Gastrocnemius medialis (tissue), 4 donors: ENCODE measurements around the gene IRF2BPL. TPM values are rescaled to one million over a fixed set of nuclear protein-coding genes. Genes with fewer than 3 reads are reported as not detected.

Source experiments
- ATAC-seq, 2 donors: fragments of 150-250 bp; one replicate each; pipeline ENCODE4 v1.9.1; 2016
- DNase-seq, 2 donors: peaks; one replicate each; pipeline ENCODE4 v3.0.0-alpha.2; 2019
- H3K27ac ChIP-seq, 4 donors: fragments of 200-600 bp; sonication (generic); 1 replicate in 1 of 4; 2 replicates in 3 of 4; pipeline ENCODE4 v1.5.1; 2016 to 2018; ENCODE audit warnings: mild to moderate bottlenecking in 2 of 4, moderate library complexity in 1 of 4
- H3K27me3 ChIP-seq, 3 donors: fragments of 200-600 bp; sonication (generic) in 2 of 3; 1 replicate in 1 of 3; 2 replicates in 2 of 3; pipeline versions ENCODE4 v1.5.1 to v1.6.0; 2016 to 2019; ENCODE audit warnings: mild to moderate bottlenecking in 1 of 3, moderate library complexity in 1 of 3
- H3K36me3 ChIP-seq, 2 donors: fragments of 200-600 bp; sonication (generic) in 1 of 2; one replicate each; pipeline ENCODE4 v1.5.1; 2017 to 2018
- H3K4me1 ChIP-seq, 2 donors: fragments of 200-600 bp; sonication (generic) in 1 of 2; one replicate each; pipeline ENCODE4 v1.5.1; 2016 to 2017; ENCODE audit warnings: mild to moderate bottlenecking in 2 of 2
- H3K4me3 ChIP-seq, 4 donors: fragments of 200-600 bp; sonication (generic) in 3 of 4; 1 replicate in 1 of 4; 2 replicates in 3 of 4; pipeline ENCODE4 v1.5.1; 2016 to 2019; ENCODE audit warnings: mild to moderate bottlenecking in 2 of 4
- H3K9me3 ChIP-seq, 3 donors: fragments of 200-600 bp; sonication (generic) in 2 of 3; 1 replicate in 1 of 3; 2 replicates in 2 of 3; pipeline ENCODE4 v1.5.1; 2016 to 2019
- CTCF ChIP-seq, 5 experiments: fragments of 450-650 bp in 3 of 5; fragments of 200-600 bp in 2 of 5; sonication (generic) in 2 of 5; IDR thresholded peaks in 4 of 5; conservative IDR thresholded peaks in 1 of 5; 1 replicate in 4 of 5; 2 replicates in 1 of 5; pipeline ENCODE4 v1.5.1; 2016 to 2019; ENCODE audit warnings: antibody characterized with exemption in 5 of 5, mild to moderate bottlenecking in 3 of 5, moderate library complexity in 3 of 5
- POLR2A ChIP-seq, 2 donors: fragments of 450-650 bp; IDR thresholded peaks; one replicate each; pipeline ENCODE4 v1.6.1; 2017; ENCODE audit warnings: antibody characterized with exemption in 2 of 2, mild to moderate bottlenecking in 2 of 2, moderate library complexity in 2 of 2
- in situ Hi-C, 4 donors: fragments of 200-750 bp; cut with MboI; loops; one replicate each; pipeline versions ENCODE4 v1.15.0 to v1.8.0; 2017; ENCODE audit warnings: low sequenced_read_pairs in 4 of 4
- intact Hi-C: fragments of 100-400 bp; cut with DNase I; formaldehyde crosslinking; loops from one replicate; pipeline ENCODE4 v1.15.1; 2023; ENCODE audit warnings: low total_unique reads
- total RNA-seq, 4 donors: library from RNA; depleted of rRNA; stranded (reverse); fragments of >200 nt; gene quantifications; one replicate each; pipeline versions ENCODE4 v1.1.0 to v1.2.3, GENCODE V29; 2016

IRF2BPL gene
- total RNA-seq, 4 donors from 2014 or later, result 15.0 to 26.4 (median 17.0) TPM

DNA sequence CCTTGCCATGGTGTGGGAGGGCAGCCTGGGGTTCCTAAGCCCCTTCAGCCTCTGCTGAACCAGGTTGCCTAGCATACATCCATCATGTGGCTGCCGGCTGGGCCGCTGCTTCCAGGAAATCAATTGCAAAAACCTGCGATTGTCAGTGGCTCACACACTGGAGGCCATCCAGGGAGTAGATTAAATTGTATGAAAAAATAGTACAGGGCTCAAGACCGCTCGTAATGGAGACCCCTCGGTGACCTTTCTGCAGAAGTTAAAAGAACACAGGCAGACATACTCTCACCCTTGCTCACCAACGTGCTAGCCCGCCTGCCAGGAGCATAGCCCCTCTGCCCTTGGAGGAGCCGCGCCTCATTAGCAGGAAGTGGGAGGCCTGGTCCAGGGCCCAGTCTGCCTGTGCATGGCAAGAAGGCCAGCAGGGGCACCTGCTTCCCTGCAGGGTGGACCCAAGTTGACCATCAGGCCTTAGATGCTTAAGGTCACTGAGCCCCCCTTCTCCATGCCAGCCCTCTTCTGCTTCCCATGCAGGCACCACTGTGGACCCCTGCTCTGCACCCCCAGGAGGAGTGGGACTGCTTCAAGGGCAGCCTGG is 38.2 kb upstream of the IRF2BPL start:
- no peak overlapping the region for H3K4me3 ChIP-seq
- no peaks in the 10 kb centered on the region for H3K36me3 ChIP-seq
- TF ChIP-seq CTCF (IDR thresholded peaks at IDR 0.05 in 4 of 5, conservative IDR thresholded peaks at IDR 0.05 in 1 of 5) (no peak), POLR2A (IDR thresholded peaks at IDR 0.05) (no peak)
- no peaks in the 10 kb centered on the region for H3K9me3 ChIP-seq
- no peaks in the 10 kb centered on the region for H3K27me3 ChIP-seq
- in situ Hi-C loops (loop anchor here in 3 of 4 donors (5.0 to 10.0 kb wide), 3 partner anchors 52 to 154 kb away; no protein-coding TSS in a partner anchor), intact Hi-C loops (no loop called here)
- no peak overlapping the region for H3K27ac ChIP-seq
- ATAC-seq (no peak), DNase-seq (no peak)
- peaks cover 26 to 35% of the 10 kb centered on the region in 2 donors for H3K4me1 ChIP-seq

- H3K4me1 ChIP-seq, result peaks cover 26 to 29% of the 10 kb centered on the region in 2 donors
- intact Hi-C loops, result no loop called here
- H3K36me3 ChIP-seq, result no peaks in the 10 kb centered on the region
- in situ Hi-C loops, result loop anchor here in 3 of 4 donors (5.0 to 10.0 kb wide), 3 partner anchors 51 to 154 kb away; no protein-coding TSS in a partner anchor
- no peak overlapping the region for H3K27ac ChIP-seq
- no peak for DNase-seq
- H3K4me3 ChIP-seq, result no peak overlapping the region
- no peak for ATAC-seq
- TF ChIP-seq POLR2A (IDR thresholded peaks at IDR 0.05) (no peak), CTCF (IDR thresholded peaks at IDR 0.05 in 4 of 5, conservative IDR thresholded peaks at IDR 0.05 in 1 of 5) (no peak)
- no peaks in the 10 kb centered on the region for H3K9me3 ChIP-seq
- H3K27me3 ChIP-seq, result no peaks in the 10 kb centered on the region
These were observed 37.5 kb upstream of the IRF2BPL start for GRCh38 chr14:77065851-77066577.

GRCh38 chr14:77064521-77065178 is 36.1 kb upstream of the IRF2BPL start:
- intact Hi-C loops, result no loop called here
- ATAC-seq (no peak), DNase-seq (no peak)
- H3K4me3 ChIP-seq, result no peak overlapping the region
- no peaks in the 10 kb centered on the region for H3K36me3 ChIP-seq
- peaks cover 12 to 17% of the 10 kb centered on the region in 2 donors for H3K4me1 ChIP-seq
- no peaks in the 10 kb centered on the region for H3K27me3 ChIP-seq
- in situ Hi-C loops, result loop anchor here in 3 of 4 donors (5.0 to 10.0 kb wide), 3 partner anchors 50 to 152 kb away; no protein-coding TSS in a partner anchor
- TF ChIP-seq CTCF (IDR thresholded peaks at IDR 0.05 in 4 of 5, conservative IDR thresholded peaks at IDR 0.05 in 1 of 5), result no peak
- no peak for TF ChIP-seq POLR2A (IDR thresholded peaks at IDR 0.05)
- no peak overlapping the region for H3K27ac ChIP-seq
- H3K9me3 ChIP-seq, result no peaks in the 10 kb centered on the region

GRCh38 chr14:77063571-77064171 is 35.2 kb upstream of the IRF2BPL start:
- Histone ChIP-seq H3K4me1 (peaks cover 10 to 17% of the 10 kb centered on the region in 2 donors), H3K27me3 (no peaks in the 10 kb centered on the region), H3K36me3 (no peaks in the 10 kb centered on the region), H3K9me3 (no peaks in the 10 kb centered on the region), H3K4me3 (no peak overlapping the region), H3K27ac (no peak overlapping the region)
- intact Hi-C loops (no loop called here), in situ Hi-C loops (loop anchor here in 2 of 4 donors (10.0 kb wide), 2 partner anchors 49 to 149 kb away; no protein-coding TSS in a partner anchor)
- TF ChIP-seq POLR2A (IDR thresholded peaks at IDR 0.05) (no peak), CTCF (IDR thresholded peaks at IDR 0.05 in 4 of 5, conservative IDR thresholded peaks at IDR 0.05 in 1 of 5) (no peak)
- ATAC-seq (no peak), DNase-seq (no peak)
